HEK293 (cell line): Measurements from ENCODE around the gene DMD.

Experiments
- CTCF ChIP-seq: fragments of 450-650 bp; formaldehyde crosslinking; IDR thresholded peaks from 2 replicates; pipeline ENCODE4 v1.5.1; 2016; ENCODE audit warnings: missing biosample characterization, missing genetic modification characterization
- ZNF174 ChIP-seq: fragments of 450-650 bp; formaldehyde crosslinking; IDR thresholded peaks from 2 replicates; pipeline ENCODE4 v1.5.0; 2017; ENCODE audit warnings: missing biosample characterization, mild to moderate bottlenecking, missing genetic modification characterization

GRCh38 chrX:31331015-31331414 is 1880.3 kb downstream of the DMD start:
- TF ChIP-seq CTCF (tag by site-specific recombination) (no peak), ZNF174 (tag by site-specific recombination) (no peak)
